Activated naive CD8-positive, alpha-beta T cell treated with anti-CD3 and anti-CD28 coated beads for 36 hours (primary cell): ENCODE results near the gene SLC25A47. TPM values are rescaled to one million over a fixed set of nuclear protein-coding genes. Genes with fewer than 3 reads are reported as not detected.
"Not testable (repeated sequence)": the region's sequence is repeated elsewhere in the genome, so short reads cannot be mapped to it uniquely, and the experiment has no call there.

ENCODE experiments used
- DNase-seq: peaks from one replicate; pipeline ENCODE4 v3.0.0; 2021
- H3K27ac Mint-ChIP-seq: one replicate; pipeline ENCODE4 v1.8.0; 2022; ENCODE audit warnings: mild to moderate bottlenecking, moderate library complexity, mixed read lengths
- H3K27me3 Mint-ChIP-seq: one replicate; pipeline ENCODE4 v1.8.0; 2022; ENCODE audit warnings: mild to moderate bottlenecking, mixed read lengths
- H3K36me3 Mint-ChIP-seq: one replicate; pipeline ENCODE4 v1.8.0; 2021; ENCODE audit warnings: mild to moderate bottlenecking, mixed read lengths
- H3K4me1 Mint-ChIP-seq: one replicate; pipeline ENCODE4 v1.8.0; 2021; ENCODE audit warnings: mixed read lengths
- H3K4me3 Mint-ChIP-seq: one replicate; pipeline ENCODE4 v1.8.0; 2022; ENCODE audit warnings: mild to moderate bottlenecking, moderate library complexity, mixed read lengths
- H3K9me3 Mint-ChIP-seq: one replicate; pipeline ENCODE4 v1.8.0; 2022; ENCODE audit warnings: mixed read lengths
- total RNA-seq, 2 experiments: library from RNA; stranded (reverse); gene quantifications; one replicate each; pipeline ENCODE4 v1.2.3, GENCODE V29; 2021

Gene SLC25A47
- total RNA-seq, 2 experiments from 2014 or later, result not detected

DNA sequence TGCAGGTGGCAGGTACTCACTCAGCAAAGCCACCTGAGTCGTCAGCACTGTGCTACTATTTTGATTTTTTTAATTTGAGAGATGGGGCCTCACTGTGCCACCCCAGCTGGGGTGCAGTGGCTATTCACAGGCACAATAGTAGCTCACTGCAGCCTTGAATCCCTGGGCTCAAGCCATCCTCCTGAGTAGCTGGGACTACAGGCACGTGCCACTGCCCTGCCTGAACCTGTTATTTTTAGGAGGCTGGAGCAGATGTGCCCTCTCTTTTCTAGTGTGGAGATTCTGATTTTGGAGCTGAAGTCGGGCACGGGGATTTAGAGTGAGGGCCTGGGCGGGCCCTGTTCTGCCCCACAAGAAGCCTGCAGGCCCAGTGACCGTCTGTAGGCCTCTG lies 17.3 kb downstream of the SLC25A47 start:
- Mint-ChIP-seq H3K9me3 (no peaks in the 10 kb centered on the region), H3K27ac (peak overlapping the region; percentile 69), H3K27me3 (no peaks in the 10 kb centered on the region), H3K36me3 (peaks cover 58% of the 10 kb centered on the region), H3K4me1 (peaks cover 16% of the 10 kb centered on the region), H3K4me3 (no peak overlapping the region)
- DNase-seq, result no peak

DNA sequence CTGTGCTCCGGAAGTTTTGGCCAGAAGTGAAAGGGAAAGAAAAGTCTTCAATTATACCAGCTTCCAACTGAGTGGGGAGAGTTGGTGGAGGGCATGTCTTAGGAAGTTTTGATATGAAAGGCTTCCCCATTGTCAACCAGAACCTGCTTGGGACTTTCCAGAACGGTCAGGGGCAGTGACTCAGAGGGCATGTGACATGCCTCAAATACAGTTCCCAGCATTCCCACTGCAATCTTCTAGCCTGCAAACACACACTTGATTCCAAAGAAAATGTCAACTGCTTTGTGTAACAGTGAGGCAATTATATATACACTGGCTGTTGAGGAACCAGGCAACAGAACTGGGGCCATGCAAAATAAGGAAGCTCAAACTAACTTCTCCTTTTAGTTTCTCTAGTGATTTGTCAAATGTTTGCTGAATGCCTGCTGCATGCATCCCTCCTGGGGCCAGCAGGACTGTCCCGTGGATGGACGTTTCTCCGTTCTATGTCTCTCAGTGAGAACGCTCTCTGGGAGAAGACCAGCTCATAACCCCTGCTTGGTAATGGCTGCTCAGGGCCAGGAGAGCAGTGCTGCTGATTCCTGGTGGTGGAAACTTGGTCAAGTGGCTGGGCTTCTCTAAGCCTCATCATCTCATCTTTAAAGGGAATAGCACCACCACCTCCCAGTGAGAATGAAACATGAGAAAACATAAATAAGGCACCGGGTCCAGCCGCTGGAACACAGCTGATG lies 18.3 kb downstream of the SLC25A47 start:
- Mint-ChIP-seq H3K4me1 (peaks cover 16% of the 10 kb centered on the region), H3K36me3 (peaks cover 62% of the 10 kb centered on the region), H3K27ac (peak overlapping the region; percentile 69), H3K4me3 (no peak overlapping the region), H3K9me3 (no peaks in the 10 kb centered on the region), H3K27me3 (no peaks in the 10 kb centered on the region)
- no peak for DNase-seq

DNA sequence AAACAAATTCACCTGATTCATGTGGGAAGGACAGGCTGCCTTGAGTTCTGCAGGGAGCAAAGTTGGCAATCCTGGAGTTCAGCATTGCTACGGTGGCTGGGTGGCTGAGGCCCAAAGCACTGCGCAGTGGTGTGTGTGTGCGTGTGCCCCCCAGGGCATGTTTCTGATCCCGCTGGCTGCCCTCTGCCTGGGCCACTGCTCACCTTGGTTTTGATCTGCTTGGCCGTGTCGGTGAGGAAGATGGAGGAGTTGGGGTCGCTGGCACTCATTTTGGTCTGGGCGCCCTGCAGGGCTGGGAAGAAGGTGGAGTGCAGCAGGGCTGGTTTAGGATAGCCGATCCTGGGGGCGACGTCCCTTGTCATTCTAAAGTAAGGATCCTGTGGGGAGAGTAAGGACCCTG lies 19.1 kb downstream of the SLC25A47 start:
- H3K27ac Mint-ChIP-seq, result peak overlapping the region; percentile 28
- H3K27me3 Mint-ChIP-seq, result no peaks in the 10 kb centered on the region
- H3K4me3 Mint-ChIP-seq, result no peak overlapping the region
- DNase-seq, result no peak
- no peaks in the 10 kb centered on the region for H3K9me3 Mint-ChIP-seq
- peaks cover 60% of the 10 kb centered on the region for H3K36me3 Mint-ChIP-seq
- H3K4me1 Mint-ChIP-seq, result peaks cover 16% of the 10 kb centered on the region

DNA sequence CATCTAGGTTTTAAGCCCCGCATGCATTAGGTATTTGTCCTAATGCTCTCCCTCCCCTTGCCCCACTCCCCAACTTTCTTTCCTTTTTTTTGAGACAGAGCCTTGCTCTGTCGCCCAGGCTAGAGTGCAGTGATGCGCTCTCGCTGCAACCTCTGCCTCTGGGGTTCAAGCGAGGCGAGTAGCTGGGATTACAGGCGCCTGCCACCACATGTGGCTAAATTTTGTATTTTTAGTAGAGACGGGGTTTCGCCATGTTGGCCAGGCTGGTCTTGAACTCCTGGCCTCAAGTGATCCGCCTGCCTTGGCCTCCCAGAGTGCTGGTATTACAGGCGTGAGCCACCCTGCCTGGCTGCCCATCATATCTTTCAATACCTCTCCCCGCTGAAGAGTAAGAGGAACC lies 19.7 kb downstream of the SLC25A47 start:
- H3K36me3 Mint-ChIP-seq, result peaks cover 60% of the 10 kb centered on the region
- not testable (repeated sequence) for H3K9me3 Mint-ChIP-seq, H3K27me3 Mint-ChIP-seq, DNase-seq, H3K4me3 Mint-ChIP-seq
- H3K4me1 Mint-ChIP-seq, result peaks cover 16% of the 10 kb centered on the region
- peak overlapping the region; percentile 13 for H3K27ac Mint-ChIP-seq

DNA sequence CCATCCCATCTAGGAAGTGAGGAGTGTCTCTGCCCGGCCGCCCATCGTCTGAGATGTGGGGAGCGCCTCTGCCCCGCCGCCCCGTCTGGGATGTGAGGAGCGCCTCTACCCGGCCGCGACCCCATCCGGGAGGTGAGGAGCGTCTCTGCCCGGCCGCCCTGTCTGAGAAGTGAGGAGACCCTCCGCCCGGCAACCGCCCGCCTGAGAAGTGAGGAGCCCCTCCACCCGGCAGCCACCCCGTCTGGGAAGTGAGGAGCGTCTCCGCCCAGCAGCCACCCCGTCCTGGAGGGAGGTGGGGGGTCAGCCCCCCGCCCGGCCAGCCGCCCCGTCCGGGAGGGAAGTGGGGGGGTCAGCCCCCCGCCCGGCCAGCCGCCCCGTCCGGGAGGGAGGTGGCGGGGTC lies 21.5 kb downstream of the SLC25A47 start:
- peaks cover 16% of the 10 kb centered on the region for H3K4me1 Mint-ChIP-seq
- not testable (repeated sequence) for H3K4me3 Mint-ChIP-seq, H3K27me3 Mint-ChIP-seq, DNase-seq, H3K27ac Mint-ChIP-seq, H3K9me3 Mint-ChIP-seq
- peaks cover 65% of the 10 kb centered on the region for H3K36me3 Mint-ChIP-seq

DNA sequence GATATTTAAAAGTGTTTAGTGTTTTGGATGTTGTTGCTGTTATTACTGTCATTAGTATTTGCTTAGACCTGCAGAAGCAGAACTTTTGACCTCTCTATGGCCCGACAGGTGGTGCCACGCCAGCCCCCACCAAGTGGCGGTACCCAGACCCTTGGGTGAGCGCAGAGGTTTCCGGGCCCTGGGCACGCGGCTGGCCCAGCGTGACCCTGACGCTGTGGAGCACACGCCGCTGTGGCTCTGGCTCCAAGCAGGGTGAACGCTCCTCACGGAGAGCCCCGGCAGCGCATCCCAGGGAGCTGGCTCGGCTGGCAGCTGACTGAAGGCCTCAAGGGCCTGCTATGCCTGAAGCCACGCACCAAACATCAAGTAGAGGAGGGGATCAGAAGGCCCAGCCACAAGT lies 22.6 kb downstream of the SLC25A47 start:
- H3K27ac Mint-ChIP-seq, result peak overlapping the region; percentile 58
- H3K4me3 Mint-ChIP-seq, result no peak overlapping the region
- no peaks in the 10 kb centered on the region for H3K27me3 Mint-ChIP-seq
- H3K36me3 Mint-ChIP-seq, result peaks cover 63% of the 10 kb centered on the region
- H3K9me3 Mint-ChIP-seq, result no peaks in the 10 kb centered on the region
- peaks cover 18% of the 10 kb centered on the region for H3K4me1 Mint-ChIP-seq
- no peak for DNase-seq

DNA sequence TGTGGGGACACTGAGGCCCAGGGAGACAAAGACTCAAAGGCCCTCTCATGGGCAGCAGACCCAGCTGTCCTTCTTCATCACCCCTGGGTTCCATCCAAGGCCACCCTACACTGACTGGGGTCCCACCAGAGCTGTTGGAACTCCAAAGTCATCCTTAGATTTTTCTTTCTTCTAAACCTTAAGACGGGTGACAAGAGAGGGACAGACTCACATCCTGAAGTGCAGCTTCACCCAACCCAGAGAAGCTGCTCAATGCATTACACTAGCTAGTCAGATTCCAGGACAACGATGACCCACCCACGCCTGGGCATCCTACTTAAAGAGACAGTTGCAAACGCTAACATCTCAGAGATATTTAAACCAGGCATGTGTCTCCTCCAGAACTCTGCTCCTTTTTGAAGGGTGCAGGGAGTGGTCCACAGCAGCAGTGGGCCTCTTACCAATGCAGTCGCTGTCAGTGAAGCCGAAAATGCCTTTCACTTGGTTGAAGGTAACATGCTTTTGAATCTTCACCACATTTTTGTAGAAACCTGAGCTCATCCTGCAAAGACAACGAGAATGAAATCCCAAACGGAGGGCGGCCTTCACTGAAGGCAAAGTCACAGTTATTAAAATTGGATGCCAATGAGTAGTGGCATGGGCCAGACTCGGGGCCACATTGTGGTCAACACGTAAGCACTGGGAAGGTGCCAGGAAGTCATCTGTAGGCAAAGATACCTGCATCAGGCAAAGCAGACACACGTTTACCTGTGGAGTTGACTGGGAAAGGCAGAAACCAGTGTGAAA lies 23.4 kb downstream of the SLC25A47 start:
- Mint-ChIP-seq H3K36me3 (peaks cover 64% of the 10 kb centered on the region), H3K4me3 (no peak overlapping the region), H3K27me3 (no peaks in the 10 kb centered on the region), H3K27ac (peak overlapping the region; percentile 53), H3K4me1 (peaks cover 13% of the 10 kb centered on the region), H3K9me3 (no peaks in the 10 kb centered on the region)
- DNase-seq, result no peak

DNA sequence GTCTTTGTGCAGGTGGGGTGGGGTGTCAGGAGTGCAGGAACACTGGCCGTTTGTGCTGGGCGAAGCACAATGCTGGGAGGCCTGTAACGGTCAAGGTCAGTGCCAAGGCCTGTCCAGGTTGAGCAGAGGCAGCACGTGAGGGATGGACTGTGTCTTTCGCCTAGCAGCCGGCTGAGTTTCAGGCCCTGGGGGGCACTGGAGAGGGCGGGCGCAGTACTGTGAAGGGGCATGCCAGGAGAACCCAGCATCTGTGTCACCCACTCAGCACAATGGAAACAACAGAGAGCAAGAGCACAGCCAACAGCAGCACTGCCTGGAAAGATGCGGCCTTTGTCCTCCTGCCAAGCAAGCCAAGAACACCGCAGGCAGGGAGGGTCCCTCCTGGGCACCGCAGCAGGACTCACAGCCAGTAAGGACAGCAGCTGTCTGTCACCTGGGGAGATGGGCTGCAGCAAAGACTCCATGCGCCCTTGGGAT lies 25.2 kb downstream of the SLC25A47 start:
- no peak overlapping the region for H3K4me3 Mint-ChIP-seq
- no peaks in the 10 kb centered on the region for H3K27me3 Mint-ChIP-seq
- no peak overlapping the region for H3K27ac Mint-ChIP-seq
- DNase-seq, result no peak
- H3K9me3 Mint-ChIP-seq, result no peaks in the 10 kb centered on the region
- peaks cover 65% of the 10 kb centered on the region for H3K36me3 Mint-ChIP-seq
- peaks cover 7% of the 10 kb centered on the region for H3K4me1 Mint-ChIP-seq

DNA sequence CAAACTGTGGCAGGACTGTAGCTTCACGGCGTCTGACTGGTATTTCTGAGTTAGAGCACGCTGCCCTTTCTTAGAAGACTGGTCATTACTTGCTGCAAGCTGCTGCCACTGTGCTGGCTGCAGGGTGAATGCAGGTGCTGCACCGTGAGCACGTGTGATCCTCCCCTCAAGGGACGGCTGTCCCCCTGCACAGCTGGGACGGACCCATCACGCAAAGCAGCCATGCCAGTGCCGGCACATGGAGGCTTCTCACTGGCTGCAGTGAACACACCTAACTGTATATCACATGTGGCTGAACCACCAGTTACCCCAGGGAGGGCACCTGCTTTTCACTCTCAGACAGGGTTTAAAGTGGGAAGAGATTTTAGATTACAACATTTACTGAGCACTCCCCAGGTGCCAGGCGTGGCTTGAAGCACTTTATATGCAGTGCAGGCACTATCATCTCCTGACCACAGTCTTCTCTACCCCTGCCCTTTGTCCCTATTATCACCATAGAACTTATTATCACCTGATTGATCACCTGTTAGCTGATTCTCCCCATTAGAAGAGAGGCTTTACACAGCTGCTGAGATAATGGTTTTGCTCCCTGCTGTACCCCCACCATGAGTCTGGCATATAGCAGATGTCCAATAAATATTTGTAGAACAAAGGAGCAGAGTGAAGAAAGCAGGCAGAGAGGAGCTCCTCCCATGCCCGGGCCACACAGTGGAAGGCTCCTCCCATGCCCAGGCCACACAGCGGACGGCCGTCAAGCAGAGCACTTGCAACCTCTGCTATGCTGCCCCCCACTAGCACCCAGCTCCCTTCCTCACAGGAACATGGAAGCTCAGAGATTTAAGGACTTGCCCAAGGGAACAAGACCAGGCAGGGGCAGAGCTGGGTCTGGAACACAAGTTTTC lies 25.9 kb downstream of the SLC25A47 start:
- Mint-ChIP-seq H3K4me3 (no peak overlapping the region), H3K27me3 (no peaks in the 10 kb centered on the region), H3K9me3 (no peaks in the 10 kb centered on the region), H3K36me3 (peaks cover 65% of the 10 kb centered on the region), H3K4me1 (peaks cover 5% of the 10 kb centered on the region), H3K27ac (peak overlapping the region; percentile 4)
- no peak for DNase-seq

DNA sequence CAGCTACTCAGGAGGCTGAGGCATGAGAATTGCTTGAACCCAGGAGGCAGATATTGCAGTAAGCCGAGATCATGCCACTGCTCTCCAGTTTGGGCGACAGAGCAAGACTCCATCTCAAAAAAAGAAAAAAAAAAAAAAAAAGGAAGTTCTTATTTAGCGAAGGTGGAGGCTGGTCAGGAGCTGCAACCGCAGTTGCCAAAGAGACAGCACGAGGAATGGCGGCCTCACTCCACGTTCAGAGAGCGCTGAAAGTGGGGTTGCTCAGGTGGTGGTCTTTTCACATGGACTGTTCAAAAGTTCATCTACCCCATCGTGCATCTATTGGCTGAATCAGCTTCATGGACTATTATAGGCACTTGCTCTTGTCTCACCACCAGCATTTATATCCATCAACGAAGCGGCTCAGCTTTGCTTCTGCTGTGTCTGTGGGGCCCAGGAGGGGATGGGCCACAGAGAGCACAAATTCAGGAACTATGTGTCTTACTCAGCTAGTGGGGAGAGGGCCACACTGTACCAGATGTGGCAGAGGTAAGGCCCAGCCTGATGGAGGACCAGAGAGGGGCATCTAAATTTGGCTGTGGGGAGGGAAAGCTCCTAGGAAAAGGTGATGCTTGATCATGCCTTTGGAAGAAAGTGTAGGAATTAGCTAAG lies 27.3 kb downstream of the SLC25A47 start:
- Mint-ChIP-seq H3K36me3 (peaks cover 77% of the 10 kb centered on the region), H3K4me1 (peaks cover 5% of the 10 kb centered on the region), H3K27me3 (no peaks in the 10 kb centered on the region), H3K4me3 (no peak overlapping the region), H3K9me3 (no peaks in the 10 kb centered on the region), H3K27ac (peak overlapping the region; percentile 38)
- no peak for DNase-seq

DNA sequence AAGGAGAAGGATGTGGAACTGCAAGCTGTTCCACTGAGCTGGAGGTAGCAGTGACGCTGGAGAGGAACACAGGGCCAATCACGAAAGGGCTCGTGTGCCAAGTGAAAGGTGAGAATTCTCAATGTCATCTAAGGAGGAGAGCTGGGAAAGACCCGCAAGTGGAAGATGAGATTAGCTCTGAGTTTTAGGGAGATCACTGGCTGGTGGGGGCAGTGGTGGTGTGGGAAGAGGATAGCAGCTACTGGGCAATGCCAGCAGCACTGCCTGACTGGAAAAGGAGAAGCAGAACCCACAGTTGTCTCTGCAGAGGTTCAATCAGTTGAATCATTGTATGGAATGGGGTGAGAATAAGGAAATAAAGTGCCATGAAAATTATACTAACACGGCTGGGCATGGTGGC lies 27.8 kb downstream of the SLC25A47 start:
- H3K27me3 Mint-ChIP-seq, result no peaks in the 10 kb centered on the region
- peaks cover 5% of the 10 kb centered on the region for H3K4me1 Mint-ChIP-seq
- H3K36me3 Mint-ChIP-seq, result peaks cover 78% of the 10 kb centered on the region
- H3K27ac Mint-ChIP-seq, result peak overlapping the region; percentile 38
- H3K9me3 Mint-ChIP-seq, result no peaks in the 10 kb centered on the region
- H3K4me3 Mint-ChIP-seq, result no peak overlapping the region
- no peak for DNase-seq

DNA sequence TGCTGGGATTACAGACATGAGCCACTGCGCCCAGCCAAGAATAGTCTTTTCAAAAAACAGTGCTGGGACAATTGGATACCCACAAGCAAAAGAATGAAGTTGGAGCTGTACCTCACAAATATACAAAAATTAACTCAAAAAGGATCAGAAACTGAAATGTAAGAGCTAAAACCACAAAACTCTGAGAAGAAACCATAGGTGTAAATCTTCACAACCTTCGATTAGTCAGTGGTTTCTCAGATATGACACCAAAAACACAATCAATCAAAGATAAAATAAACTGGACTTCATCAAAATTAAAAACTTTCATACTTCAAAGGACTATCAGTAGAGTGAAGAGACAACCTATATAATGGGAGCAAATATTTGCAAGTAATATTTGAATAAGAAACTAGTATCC lies 35.3 kb downstream of the SLC25A47 start:
- no peaks in the 10 kb centered on the region for H3K27me3 Mint-ChIP-seq
- H3K9me3 Mint-ChIP-seq, result no peaks in the 10 kb centered on the region
- H3K36me3 Mint-ChIP-seq, result peaks cover 82% of the 10 kb centered on the region
- H3K27ac Mint-ChIP-seq, result no peak overlapping the region
- no peak for DNase-seq
- H3K4me1 Mint-ChIP-seq, result peaks cover 32% of the 10 kb centered on the region
- no peak overlapping the region for H3K4me3 Mint-ChIP-seq

DNA sequence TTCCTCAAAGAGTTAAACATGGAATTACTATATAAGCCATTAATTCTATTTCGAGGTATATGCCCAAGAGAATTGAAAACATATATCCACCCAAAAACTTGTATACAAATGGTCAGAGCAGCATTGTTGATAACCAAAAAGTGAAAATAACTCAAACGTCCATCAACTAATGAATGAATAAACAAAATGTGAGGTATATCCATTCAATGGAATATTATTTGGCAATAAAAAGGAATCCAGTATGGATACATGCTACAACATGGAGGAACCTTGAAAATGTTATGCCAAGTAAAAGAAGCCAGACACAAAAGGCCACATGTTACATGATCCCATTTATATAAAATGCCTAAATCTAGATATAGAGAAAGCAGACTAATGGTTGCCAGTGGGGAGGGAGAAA lies 36.0 kb downstream of the SLC25A47 start:
- Mint-ChIP-seq H3K36me3 (peaks cover 81% of the 10 kb centered on the region), H3K4me3 (no peak overlapping the region), H3K4me1 (peaks cover 32% of the 10 kb centered on the region), H3K27me3 (no peaks in the 10 kb centered on the region), H3K27ac (no peak overlapping the region), H3K9me3 (no peaks in the 10 kb centered on the region)
- no peak for DNase-seq

DNA sequence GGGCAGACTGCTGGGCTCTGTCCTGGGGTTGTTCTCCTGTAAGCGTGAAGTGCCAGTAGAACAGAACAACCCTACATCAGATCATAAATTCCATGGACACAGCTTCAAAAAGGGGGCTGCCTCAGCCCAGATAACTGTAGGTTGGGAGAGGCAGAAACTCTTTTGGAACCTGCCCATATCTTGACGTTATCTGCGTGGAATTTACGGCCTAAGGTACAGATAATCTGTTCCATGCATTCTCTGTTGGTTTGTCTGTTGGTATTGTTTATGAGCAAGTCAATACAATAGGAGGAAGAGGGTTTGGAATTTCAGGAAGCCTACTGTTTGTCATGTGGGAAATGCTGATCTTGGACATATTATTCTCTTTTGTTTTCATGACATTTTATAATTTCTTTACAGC lies 36.7 kb downstream of the SLC25A47 start:
- Mint-ChIP-seq H3K9me3 (no peaks in the 10 kb centered on the region), H3K4me1 (peaks cover 32% of the 10 kb centered on the region), H3K4me3 (no peak overlapping the region), H3K36me3 (peaks cover 77% of the 10 kb centered on the region), H3K27me3 (no peaks in the 10 kb centered on the region), H3K27ac (no peak overlapping the region)
- DNase-seq, result no peak
